IMR-90 (cell line): ENCODE measurements around the gene CAV3. TPM values are rescaled to one million over a fixed set of nuclear protein-coding genes. Genes with fewer than 3 reads are reported as not detected.

Source experiments
- ATAC-seq: fragments of 200-7000 bp; cut with Tn5 transposase; 2 replicates; pipeline ENCODE4 v1.9.1; 2020; ENCODE audit warnings: low read depth, mild to moderate bottlenecking, moderate library complexity
- BruUV-seq: library from RNA; stranded (reverse); fragments of 400-500 nt; replicated peaks from 2 replicates; lab custom pipeline; 2021; lab: Mats Ljungman, UMichigan
- CTCF ChIA-PET: fragments of 300-600 bp; formaldehyde crosslinking; extraction: SDS; loops from one replicate; lab custom pipeline; 2021; ENCODE audit warnings: antibody characterized with exemption; lab: Yijun Ruan, JAX
- POLR2A ChIA-PET: fragments of 300-600 bp; sonication (Branson Sonifier 250); formaldehyde crosslinking; loops from one replicate; lab custom pipeline; 2022; ENCODE audit warnings: antibody characterized with exemption; ENCODE audit not compliant: unreplicated experiment; lab: Charles Lee
- DNase-seq: peaks from one replicate; pipeline ENCODE4 v3.0.0; 2013
- H2AFZ ChIP-seq: replicated peaks from 2 replicates; pipeline ENCODE3; 2013; ENCODE audit warnings: low read length, mild to moderate bottlenecking; ENCODE audit not compliant: poor library complexity
- H2AK5ac ChIP-seq: 2 replicates; pipeline ENCODE4 v1.6.1; 2013; ENCODE audit warnings: low read depth, low read length, inconsistent platforms
- H2AK9ac ChIP-seq: replicated peaks from 2 replicates; pipeline ENCODE3; 2013; ENCODE audit warnings: mild to moderate bottlenecking, low read depth, low read length, moderate library complexity; ENCODE audit not compliant: poor library complexity
- H2BK120ac ChIP-seq: 2 replicates; pipeline ENCODE4 v1.6.1; 2013; ENCODE audit warnings: low read depth, low read length, inconsistent platforms
- H2BK15ac ChIP-seq: 3 replicates; pipeline ENCODE4 v1.6.1; 2013; ENCODE audit warnings: low read depth, low read length, inconsistent platforms
- H2BK20ac ChIP-seq: 2 replicates; pipeline ENCODE4 v1.6.1; 2013; ENCODE audit warnings: low read depth, mild to moderate bottlenecking, inconsistent platforms, low read length, moderate library complexity
- H2BK5ac ChIP-seq: 2 replicates; pipeline ENCODE4 v1.6.1; 2013; ENCODE audit warnings: mild to moderate bottlenecking, low read depth, low read length, inconsistent platforms; ENCODE audit not compliant: poor library complexity, severe bottlenecking
- H3K14ac ChIP-seq: replicated peaks from 2 replicates; pipeline ENCODE4 v1.6.1; 2013; ENCODE audit warnings: low read depth, low read length, inconsistent platforms
- H3K18ac ChIP-seq: 2 replicates; pipeline ENCODE4 v1.6.1; 2013; ENCODE audit warnings: low read depth, low read length, control low read depth
- H3K23ac ChIP-seq: 2 replicates; pipeline ENCODE4 v1.6.1; 2013; ENCODE audit warnings: low read depth, low read length, inconsistent platforms
- H3K27ac ChIP-seq: 2 replicates; pipeline ENCODE4 v1.5.1; 2013; ENCODE audit warnings: mild to moderate bottlenecking, control low read depth, low read length; ENCODE audit not compliant: insufficient read depth
- H3K27me3 ChIP-seq: 2 replicates; pipeline ENCODE4 v1.6.1; 2013; ENCODE audit warnings: low read length; ENCODE audit not compliant: control insufficient read depth, insufficient read depth
- H3K36me3 ChIP-seq: 2 replicates; pipeline ENCODE4 v1.6.1; 2013; ENCODE audit warnings: low read length, mixed read lengths; ENCODE audit not compliant: control insufficient read depth, insufficient read depth
- H3K4ac ChIP-seq: 2 replicates; pipeline ENCODE4 v1.6.1; 2013; ENCODE audit warnings: low read depth, low read length, inconsistent platforms
- H3K4me1 ChIP-seq: 2 replicates; pipeline ENCODE4 v1.6.1; 2013; ENCODE audit warnings: low read length, mixed read lengths; ENCODE audit not compliant: control insufficient read depth, insufficient read depth
- H3K4me2 ChIP-seq: 2 replicates; pipeline ENCODE4 v1.6.1; 2013; ENCODE audit warnings: low read depth, mild to moderate bottlenecking, control low read depth, low read length, moderate library complexity
- H3K4me3 ChIP-seq: 2 replicates; pipeline ENCODE4 v1.5.1; 2013; ENCODE audit warnings: low read depth, mild to moderate bottlenecking, control low read depth, low read length, moderate library complexity; ENCODE audit not compliant: insufficient read depth
- H3K56ac ChIP-seq: 2 replicates; pipeline ENCODE4 v1.6.1; 2013; ENCODE audit warnings: low read length, inconsistent platforms; ENCODE audit not compliant: insufficient read depth; ENCODE audit errors: extremely low read depth
- H3K79me1 ChIP-seq, 2 experiments: 2 replicates each; pipeline ENCODE4 v1.6.1; 2013; ENCODE audit warnings: low read length in 2 of 2, inconsistent platforms in 1 of 2, low read depth in 1 of 2
- H3K9ac ChIP-seq: 2 replicates; pipeline ENCODE4 v1.6.1; 2013; ENCODE audit warnings: low read depth, low read length, control low read depth
- H3K9me1 ChIP-seq: 2 replicates; pipeline ENCODE4 v1.6.1; 2013; ENCODE audit warnings: low read length, inconsistent platforms; ENCODE audit not compliant: insufficient read depth
- H3K9me3 ChIP-seq: 2 replicates; pipeline ENCODE4 v1.6.1; 2013; ENCODE audit warnings: low read length; ENCODE audit not compliant: control insufficient read depth, insufficient read depth
- H4K20me1 ChIP-seq: 2 replicates; pipeline ENCODE4 v1.6.1; 2013; ENCODE audit warnings: low read length, inconsistent platforms; ENCODE audit not compliant: insufficient read depth
- H4K5ac ChIP-seq: 2 replicates; pipeline ENCODE4 v1.6.1; 2013; ENCODE audit warnings: mild to moderate bottlenecking, low read depth, low read length, control low read depth
- H4K8ac ChIP-seq, 2 experiments: 2 replicates each; pipeline ENCODE4 v1.6.1; 2013; ENCODE audit warnings: low read depth in 2 of 2, low read length in 2 of 2, control low read depth in 1 of 2, inconsistent platforms in 1 of 2
- H4K91ac ChIP-seq: 2 replicates; pipeline ENCODE4 v1.6.1; 2013; ENCODE audit warnings: low read depth, low read length, inconsistent platforms; ENCODE audit not compliant: insufficient read depth
- FOS ChIP-seq: fragments of 150-350 bp; IDR thresholded peaks from 2 replicates; pipeline ENCODE4 v1.6.1; 2016; ENCODE audit warnings: low read depth, low read length
- MAZ ChIP-seq: IDR thresholded peaks from 2 replicates; pipeline ENCODE4 v1.6.1; 2012; ENCODE audit warnings: low read depth, mild to moderate bottlenecking, low read length, improper control_type of control experiment, moderate library complexity, borderline replicate concordance
- NFE2L2 ChIP-seq: fragments of 150-350 bp; IDR thresholded peaks from 2 replicates; pipeline ENCODE4 v1.6.1; 2016; ENCODE audit warnings: low read depth, mild to moderate bottlenecking, low read length
- SMC3 ChIP-seq: fragments of 150-350 bp; IDR thresholded peaks from 2 replicates; pipeline ENCODE4 v1.6.1; 2016; ENCODE audit warnings: low read depth, mild to moderate bottlenecking, antibody characterized with exemption, low read length, moderate library complexity
- WGBS, 2 experiments: methylation state at CpG; one replicate each; pipeline versions ENCODE4 v1.1.5 to v1.1.7; 2013; ENCODE audit warnings: missing lambda C conversion rate in 2 of 2; ENCODE audit not compliant: insufficient read length in 1 of 2; ENCODE audit errors: extremely low coverage in 2 of 2; 5-methylcytosine and 5-hydroxymethylcytosine counted together
- dilution Hi-C: fragments of 300-500 bp; cut with HindIII; formaldehyde crosslinking; loops from one replicate; pipeline ENCODE4 v1.14.3; 2018; ENCODE audit warnings: low sequenced_read_pairs; ENCODE audit not compliant: unreplicated experiment
- in situ Hi-C: fragments of 300-500 bp; cut with MboI; formaldehyde crosslinking; loops from 3 replicates; pipeline ENCODE4 v1.14.3; 2019; ENCODE audit warnings: low sequenced_read_pairs, inconsistent platforms, mixed read lengths
- intact Hi-C: fragments of 100-400 bp; cut with micrococcal nuclease; formaldehyde crosslinking; loops from 2 replicates; pipeline ENCODE4 v1.10.0; 2022
- polyA plus RNA-seq, 3 experiments: library from polyadenylated mRNA; depleted of rRNA; stranded (reverse); fragments of >200 nt; gene quantifications; 2 replicates each; pipeline ENCODE4 v1.2.3, GENCODE V29; 2012; ENCODE audit warnings: low replicate concordance in 1 of 3
- total RNA-seq: library from RNA; depleted of rRNA; stranded (reverse); fragments of >200 nt; gene quantifications from 2 replicates; pipeline ENCODE4 v1.2.3, GENCODE V29; 2012

Gene CAV3
- total and polyA plus RNA-seq, 2 of the 4 experiments (the other 2 are of a cell fraction): 0.17 to 0.36 TPM

GRCh38 chr3:8741581-8742261 lies 8.1 kb downstream of the CAV3 start:
- ATAC-seq (peak; percentile 82), DNase-seq (peak; percentile 86)
- H3K36me3 ChIP-seq: no peaks in the 10 kb centered on the region
- H2AK5ac ChIP-seq: 0 out of 2 replicates have a peak overlapping the region, but pooled peaks have one; percentile 27
- ChIA-PET CTCF (interaction anchor here (0.7 kb wide), 2 partner anchors 28 to 97 kb away, joined by 3 read pairs; no protein-coding TSS in a partner anchor), POLR2A (interaction anchor here (1.0 kb wide), 1 partner anchor 147 kb away, joined by 3 read pairs; no protein-coding TSS in a partner anchor)
- peak overlapping the region; percentile 84 for H3K4me2 ChIP-seq
- peak overlapping the region; percentile 70; the same call in 1 of the 3 replicates for H2BK15ac ChIP-seq
- H3K4me3 ChIP-seq: no peak overlapping the region
- dilution Hi-C loops: no loop called here
- H3K18ac ChIP-seq: no peak overlapping the region
- H3K4ac ChIP-seq: peak overlapping the region; percentile 82
- TF ChIP-seq FOS (peak; percentile 51), SMC3 (no peak), MAZ (peak; percentile 23; the same call in 1 of the 2 replicates), NFE2L2 (no peak)
- H2BK20ac ChIP-seq: peak overlapping the region; percentile 75
- WGBS, 2 experiments: 4% methylated on average over 4 of the region's 13 CpGs; no CpG with 5 or more reads in 1 of the 2 experiments
- H3K27me3 ChIP-seq: no peaks in the 10 kb centered on the region
- H2AFZ ChIP-seq: peak overlapping the region; percentile 87
- in situ Hi-C loops: loop anchor here (25.0 kb wide), 1 partner anchor 304 kb away; no protein-coding TSS in a partner anchor
- H3K9me1 ChIP-seq: peaks cover 21% of the 10 kb centered on the region
- peak overlapping the region; percentile 22 to 74 for H4K8ac ChIP-seq
- peak overlapping the region; percentile 73 for H4K91ac ChIP-seq
- peaks cover 17% of the 10 kb centered on the region for H3K4me1 ChIP-seq
- H4K5ac ChIP-seq: no peak overlapping the region; the same call in 1 of the 2 replicates
- peak overlapping the region; percentile 93 for H2BK120ac ChIP-seq
- peak overlapping the region; percentile 18 for H3K14ac ChIP-seq
- H2BK5ac ChIP-seq: peak overlapping the region; percentile 53
- no peaks in the 10 kb centered on the region for H3K9me3 ChIP-seq
- no TSS peak for BruUV-seq
- H4K20me1 ChIP-seq: no peaks in the 10 kb centered on the region
- H3K79me1 ChIP-seq: no peaks in the 10 kb centered on the region
- peak overlapping the region; percentile 47 for H3K23ac ChIP-seq
- H3K56ac ChIP-seq: peak overlapping the region; percentile 67; the same call in 1 of the 2 replicates
- intact Hi-C loops: no loop called here
- H3K9ac ChIP-seq: no peak overlapping the region
- H3K27ac ChIP-seq: peak overlapping the region; percentile 2; the same call in 1 of the 2 replicates
- peak overlapping the region; percentile 4 for H2AK9ac ChIP-seq
